ENCODE measurements around the gene UBE2D3.

Gene UBE2D3

GRCh38 chr4:102760645-102761295 lies 66.6 kb downstream of the UBE2D3 start, which contains the start of gene MANBA:
MANBA (minus strand) TSS chr4:102760968; CDS start chr4:102760894, 74 bp downstream.
- H3K9me3 ChIP-seq (ENCODE audit: insufficient read depth, low read depth, low read length), result no peaks in the 10 kb centered on the region

GRCh38 chr4:102759831-102760644 lies 67.3 kb downstream of the UBE2D3 start:
- Histone ChIP-seq H3K27me3 (ENCODE audit: insufficient read depth, low read length) (peaks cover 23% of the 10 kb centered on the region; the same call in 1 of the 2 replicates), H3K9me3 (ENCODE audit: insufficient read depth, low read depth, low read length) (no peaks in the 10 kb centered on the region), H3K27ac (ENCODE audit: low read length) (no peak overlapping the region), H3K9ac (ENCODE audit: low read depth, low read length) (peak overlapping the region; percentile 84), H3K4me3 (ENCODE audit: low read length) (peak overlapping the region; percentile 93), H3K36me3 (ENCODE audit: insufficient read depth, low read depth, low read length) (no peaks in the 10 kb centered on the region), H3K4me1 (ENCODE audit: insufficient read depth, low read length) (peaks cover 10% of the 10 kb centered on the region; the same call in 1 of the 2 replicates)

More at GRCh38 chr4:102760645-102761295, 66.6 kb downstream of the UBE2D3 start, which contains the start of gene MANBA:
- H3K27ac ChIP-seq (ENCODE audit: low read length), result peak within 1 kb of the TSS; percentile 2
- H3K4me3 ChIP-seq (ENCODE audit: low read length), result peak within 1 kb of the TSS; percentile 93
- peaks cover 10% of the 10 kb centered on the region; the same call in 1 of the 2 replicates for H3K4me1 ChIP-seq (ENCODE audit: insufficient read depth, low read length)
- H3K27me3 ChIP-seq (ENCODE audit: insufficient read depth, low read length), result peaks cover 23% of the 10 kb centered on the region; the same call in 1 of the 2 replicates
- H3K9ac ChIP-seq (ENCODE audit: low read depth, low read length), result peak within 1 kb of the TSS; percentile 84
- no peaks in the 10 kb centered on the region for H3K36me3 ChIP-seq (ENCODE audit: insufficient read depth, low read depth, low read length)

GRCh38 chr4:102758241-102759160 lies 68.8 kb downstream of the UBE2D3 start:
- H3K4me3 ChIP-seq (ENCODE audit: low read length), result no peak overlapping the region
- peaks cover 10% of the 10 kb centered on the region; the same call in 1 of the 2 replicates for H3K4me1 ChIP-seq (ENCODE audit: insufficient read depth, low read length)
- H3K36me3 ChIP-seq (ENCODE audit: insufficient read depth, low read depth, low read length), result no peaks in the 10 kb centered on the region
- H3K9ac ChIP-seq (ENCODE audit: low read depth, low read length), result no peak overlapping the region
- peaks cover 23% of the 10 kb centered on the region; the same call in 1 of the 2 replicates for H3K27me3 ChIP-seq (ENCODE audit: insufficient read depth, low read length)
- no peak overlapping the region for H3K27ac ChIP-seq (ENCODE audit: low read length)
- no peaks in the 10 kb centered on the region for H3K9me3 ChIP-seq (ENCODE audit: insufficient read depth, low read depth, low read length)

GRCh38 chr4:102757681-102758080 lies 69.7 kb downstream of the UBE2D3 start:
- Histone ChIP-seq H3K4me3 (ENCODE audit: low read length) (no peak overlapping the region), H3K27me3 (ENCODE audit: insufficient read depth, low read length) (peaks cover 23% of the 10 kb centered on the region; the same call in 1 of the 2 replicates), H3K27ac (ENCODE audit: low read length) (no peak overlapping the region), H3K9me3 (ENCODE audit: insufficient read depth, low read depth, low read length) (no peaks in the 10 kb centered on the region), H3K9ac (ENCODE audit: low read depth, low read length) (no peak overlapping the region), H3K4me1 (ENCODE audit: insufficient read depth, low read length) (peaks cover 10% of the 10 kb centered on the region; the same call in 1 of the 2 replicates), H3K36me3 (ENCODE audit: insufficient read depth, low read depth, low read length) (no peaks in the 10 kb centered on the region)

DNA sequence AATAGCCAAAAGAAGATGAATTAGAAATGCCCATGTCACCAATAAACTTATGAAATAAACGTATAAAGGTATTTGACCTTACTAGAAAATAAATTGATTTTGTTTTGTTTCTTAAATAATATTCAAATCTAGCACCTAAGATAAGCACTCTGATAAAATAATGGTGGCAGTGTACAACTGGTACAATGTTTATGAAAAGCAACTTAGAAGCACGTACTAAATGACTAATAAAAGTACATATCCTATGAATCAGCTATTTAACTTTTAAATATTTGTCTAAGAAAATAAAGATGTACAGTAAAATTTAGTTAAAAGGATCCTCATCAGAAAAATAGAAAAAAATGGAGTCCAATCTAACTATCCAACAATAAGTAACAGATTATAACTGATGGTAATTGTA lies 73.3 kb downstream of the UBE2D3 start:
- no peaks in the 10 kb centered on the region for H3K27me3 ChIP-seq (ENCODE audit: insufficient read depth, low read length)
- H3K9me3 ChIP-seq (ENCODE audit: insufficient read depth, low read depth, low read length), result no peaks in the 10 kb centered on the region
- no peak overlapping the region for H3K27ac ChIP-seq (ENCODE audit: low read length)
- no peaks in the 10 kb centered on the region for H3K4me1 ChIP-seq (ENCODE audit: insufficient read depth, low read length)
- no peak overlapping the region for H3K9ac ChIP-seq (ENCODE audit: low read depth, low read length)
- no peak overlapping the region for H3K4me3 ChIP-seq (ENCODE audit: low read length)
- peaks cover 8% of the 10 kb centered on the region; the same call in 1 of the 2 replicates for H3K36me3 ChIP-seq (ENCODE audit: insufficient read depth, low read depth, low read length)

GRCh38 chr4:102751941-102752340 lies 75.4 kb downstream of the UBE2D3 start:
- Histone ChIP-seq H3K36me3 (ENCODE audit: insufficient read depth, low read depth, low read length) (peaks cover 8% of the 10 kb centered on the region; the same call in 1 of the 2 replicates), H3K9me3 (ENCODE audit: insufficient read depth, low read depth, low read length) (no peaks in the 10 kb centered on the region), H3K9ac (ENCODE audit: low read depth, low read length) (no peak overlapping the region), H3K4me3 (ENCODE audit: low read length) (no peak overlapping the region), H3K4me1 (ENCODE audit: insufficient read depth, low read length) (no peaks in the 10 kb centered on the region), H3K27ac (ENCODE audit: low read length) (no peak overlapping the region), H3K27me3 (ENCODE audit: insufficient read depth, low read length) (no peaks in the 10 kb centered on the region)
